GM12878 (cell line): Measurements from ENCODE around the gene MYCBP. TPM values are rescaled to one million over a fixed set of nuclear protein-coding genes. Genes with fewer than 3 reads are reported as not detected.

Experiments used
- ATAC-seq: fragments of 200-7000 bp; cut with Tn5 transposase; 3 replicates; pipeline ENCODE4 v1.9.1; 2020; ENCODE audit warnings: mild to moderate bottlenecking, moderate library complexity
- BruUV-seq: library from RNA; stranded (reverse); fragments of 400-500 nt; replicated peaks from 2 replicates; lab custom pipeline; 2021; lab: Mats Ljungman, UMichigan
- CTCF ChIA-PET: fragments of 300-600 bp; sonication (Branson Sonifier 250); formaldehyde crosslinking; extraction: SDS; loops from one replicate; lab custom pipeline; 2021; ENCODE audit warnings: inconsistent platforms; lab: Yijun Ruan, JAX
- POLR2A ChIA-PET: fragments of 350-600 bp; formaldehyde crosslinking; extraction: SDS; loops from one replicate; lab custom pipeline; 2021; ENCODE audit warnings: inconsistent platforms; lab: Charles Lee
- RAD21 ChIA-PET: fragments of 300-600 bp; sonication (Branson Sonifier 250); formaldehyde crosslinking; loops from one replicate; lab custom pipeline; 2023; ENCODE audit warnings: antibody characterized with exemption; ENCODE audit not compliant: unreplicated experiment; lab: Charles Lee
- SMC1A ChIA-PET: fragments of 300-600 bp; sonication (Branson Sonifier 250); formaldehyde crosslinking; loops from one replicate; lab custom pipeline; 2023; ENCODE audit not compliant: unreplicated experiment, uncharacterized antibody; lab: Charles Lee
- DNase-seq: peaks from one replicate; pipeline ENCODE4 v3.0.0-alpha.2; 2011; ENCODE audit warnings: low read depth, low spot score
- FAIRE-seq: peaks from 3 replicates; lab custom pipeline; 2011; peaks lifted over from hg19 to GRCh38; lab: Jason Lieb, UNC
- H2AFZ ChIP-seq: 2 replicates; pipeline ENCODE4 v1.6.0; 2011; ENCODE audit warnings: low read depth, low read length, control low read depth; ENCODE audit not compliant: control insufficient read depth
- H3K27ac ChIP-seq: 2 replicates; pipeline ENCODE4 v1.5.1; 2011; ENCODE audit warnings: control low read depth; ENCODE audit not compliant: control insufficient read depth, insufficient read depth
- H3K27me3 ChIP-seq, 2 experiments: replicated peaks in 1 of 2; 2 replicates each; pipeline versions ENCODE4 v1.6.0 to v1.6.1; 2011; ENCODE audit warnings: low read length in 1 of 2; ENCODE audit not compliant: control insufficient read depth in 2 of 2, insufficient read depth in 2 of 2
- H3K36me3 ChIP-seq, 2 experiments: 2 replicates each; pipeline ENCODE4 v1.5.1; 2011; ENCODE audit warnings: low read length in 1 of 2; ENCODE audit not compliant: control insufficient read depth in 2 of 2, insufficient read depth in 2 of 2
- H3K4me1 ChIP-seq: 2 replicates; pipeline ENCODE4 v1.6.1; 2011; ENCODE audit warnings: mild to moderate bottlenecking, low read length, moderate library complexity, mixed read lengths; ENCODE audit not compliant: control insufficient read depth, insufficient read depth
- H3K4me2 ChIP-seq: 2 replicates; pipeline ENCODE4 v1.6.0; 2011; ENCODE audit warnings: control low read depth; ENCODE audit not compliant: control insufficient read depth, insufficient read depth
- H3K4me3 ChIP-seq: fragments of 200-600 bp; sonication (generic); 2 replicates; pipeline ENCODE4 v1.5.1; 2016
- H3K79me2 ChIP-seq: 2 replicates; pipeline ENCODE4 v1.6.0; 2011; ENCODE audit warnings: low read length; ENCODE audit not compliant: control insufficient read depth, insufficient read depth
- H3K9ac ChIP-seq: 2 replicates; pipeline ENCODE4 v1.8.0; 2011; ENCODE audit warnings: low read length, control low read depth, mixed read lengths; ENCODE audit not compliant: control insufficient read depth, insufficient read depth
- H3K9me3 ChIP-seq: replicated peaks from 3 replicates; pipeline ENCODE4 v1.5.1; 2011; ENCODE audit warnings: mild to moderate bottlenecking, low read length; ENCODE audit not compliant: control insufficient read depth, insufficient read depth
- H4K20me1 ChIP-seq: 2 replicates; pipeline ENCODE4 v1.6.0; 2011; ENCODE audit not compliant: control insufficient read depth, insufficient read depth
- BACH1 ChIP-seq: fragments of 450-650 bp; IDR thresholded peaks from 2 replicates; pipeline ENCODE4 v1.6.1; 2017; ENCODE audit warnings: mild to moderate bottlenecking, borderline replicate concordance
- BHLHE40 ChIP-seq, 2 experiments: fragments of 450-650 bp in 1 of 2; IDR thresholded peaks; 2 replicates each; pipeline ENCODE4 v1.6.1; 2011 to 2017; ENCODE audit warnings: low read depth in 2 of 2, borderline replicate concordance in 1 of 2, improper control_type of control experiment in 1 of 2, low read length in 1 of 2, mild to moderate bottlenecking in 1 of 2
- CBX5 ChIP-seq: sonication (generic); IDR thresholded peaks from 2 replicates; pipeline ENCODE4 v1.6.1; 2016; ENCODE audit warnings: low read depth, moderate library complexity, mild to moderate bottlenecking, inconsistent platforms
- E2F4 ChIP-seq: IDR thresholded peaks from 2 replicates; pipeline ENCODE4 v1.6.1; 2012; ENCODE audit warnings: low read depth, low read length, improper control_type of control experiment
- EP300 ChIP-seq, 2 experiments: fragments of 150-350 bp in 1 of 2; IDR thresholded peaks; 2 replicates each; pipeline ENCODE4 v1.6.1; 2011 to 2012; ENCODE audit warnings: low read depth in 2 of 2, low read length in 2 of 2, borderline replicate concordance in 1 of 2, improper control_type of control experiment in 1 of 2, inconsistent platforms in 1 of 2; ENCODE audit not compliant: control insufficient read depth in 1 of 2
- KAT2A ChIP-seq: conservative IDR thresholded peaks from 2 replicates; pipeline ENCODE4 v1.6.1; 2011; ENCODE audit warnings: low read depth, low read length; ENCODE audit not compliant: control insufficient read depth
- MEF2A ChIP-seq: IDR thresholded peaks from 2 replicates; pipeline ENCODE4 v1.6.1; 2011; ENCODE audit warnings: low read depth, mild to moderate bottlenecking, low read length, moderate library complexity; ENCODE audit not compliant: insufficient read depth
- MYC ChIP-seq: IDR thresholded peaks from 2 replicates; pipeline ENCODE4 v1.6.1; 2011; ENCODE audit warnings: mild to moderate bottlenecking, low read length, moderate library complexity, inconsistent platforms; ENCODE audit not compliant: insufficient read depth, insufficient replicate concordance, insufficient read length, severe bottlenecking
- NFXL1 ChIP-seq: fragments of 450-650 bp; IDR thresholded peaks from 2 replicates; pipeline ENCODE4 v1.6.1; 2017; ENCODE audit warnings: antibody characterized with exemption, mild to moderate bottlenecking, borderline replicate concordance
- SUPT20H ChIP-seq: IDR thresholded peaks from 2 replicates; pipeline ENCODE4 v1.6.1; 2011; ENCODE audit warnings: low read depth, mild to moderate bottlenecking, low read length, moderate library complexity, borderline replicate concordance; ENCODE audit not compliant: control insufficient read depth
- TAF1 ChIP-seq: IDR thresholded peaks from 2 replicates; pipeline ENCODE4 v1.6.1; 2011; ENCODE audit warnings: mild to moderate bottlenecking, low read depth, low read length, borderline replicate concordance
- ZNF217 ChIP-seq: fragments of 450-650 bp; IDR thresholded peaks from 2 replicates; pipeline ENCODE4 v1.6.1; 2017; ENCODE audit warnings: antibody characterized with exemption, mild to moderate bottlenecking
- ZSCAN29 ChIP-seq: fragments of 450-650 bp; IDR thresholded peaks from 2 replicates; pipeline ENCODE4 v1.6.1; 2017; ENCODE audit warnings: mild to moderate bottlenecking, moderate library complexity
- in situ Hi-C: fragments of 300-500 bp; cut with MboI; formaldehyde crosslinking; loops from 9 replicates; pipeline ENCODE4 v1.14.3; 2018; ENCODE audit warnings: mixed read lengths
- intact Hi-C: fragments of 100-400 bp; cut with micrococcal nuclease; formaldehyde crosslinking; loops from one replicate; pipeline ENCODE4 v1.14.2; 2022; ENCODE audit not compliant: unreplicated experiment
- polyA plus RNA-seq, 11 experiments: library from polyadenylated mRNA; depleted of rRNA in 4 of 11; unstranded in 6 of 11; stranded (reverse) in 5 of 11; fragments of >200 nt; fragmentation: Nextera tagmentation in 4 of 11; fragmentation: Illumina TruSeq in 1 of 11; extraction: Ambion mirVana in 4 of 11; extraction: Trizol in 1 of 11; gene quantifications; 1 replicate in 1 of 11; 2 replicates in 10 of 11; pipeline versions ENCODE4 v1.2.1 to v1.2.3, GENCODE V29; 2011 to 2016; ENCODE audit warnings: inconsistent platforms in 2 of 11, missing spikeins in 2 of 11, low read depth in 1 of 11
- total RNA-seq, 4 experiments: library from RNA; depleted of rRNA in 3 of 4; stranded (reverse); fragments of >200 nt in 3 of 4; fragmentation: Illumina TruSeq in 1 of 4; extraction: Trizol in 1 of 4; gene quantifications; 2 replicates each; pipeline versions ENCODE4 v1.2.1 to v1.2.3, GENCODE V29; 2013 to 2021
- TF ChIP-seq, protein P1 (sequence below): fragments of 450-650 bp; formaldehyde crosslinking; IDR thresholded peaks from 2 replicates; pipeline ENCODE4 v1.4.0; 2022; ENCODE audit warnings: mild to moderate bottlenecking, moderate library complexity

MYCBP gene
- total and polyA plus RNA-seq, 10 of the 15 experiments (the other 5 are each of a cell fraction or from before 2014, with no cell fraction given) = 26.1 to 210 (median 43.1) TPM

GRCh38 chr1:38899560-38899959 lies 26.4 kb upstream of the MYCBP start (continued):
- TF ChIP-seq, protein P1, sequence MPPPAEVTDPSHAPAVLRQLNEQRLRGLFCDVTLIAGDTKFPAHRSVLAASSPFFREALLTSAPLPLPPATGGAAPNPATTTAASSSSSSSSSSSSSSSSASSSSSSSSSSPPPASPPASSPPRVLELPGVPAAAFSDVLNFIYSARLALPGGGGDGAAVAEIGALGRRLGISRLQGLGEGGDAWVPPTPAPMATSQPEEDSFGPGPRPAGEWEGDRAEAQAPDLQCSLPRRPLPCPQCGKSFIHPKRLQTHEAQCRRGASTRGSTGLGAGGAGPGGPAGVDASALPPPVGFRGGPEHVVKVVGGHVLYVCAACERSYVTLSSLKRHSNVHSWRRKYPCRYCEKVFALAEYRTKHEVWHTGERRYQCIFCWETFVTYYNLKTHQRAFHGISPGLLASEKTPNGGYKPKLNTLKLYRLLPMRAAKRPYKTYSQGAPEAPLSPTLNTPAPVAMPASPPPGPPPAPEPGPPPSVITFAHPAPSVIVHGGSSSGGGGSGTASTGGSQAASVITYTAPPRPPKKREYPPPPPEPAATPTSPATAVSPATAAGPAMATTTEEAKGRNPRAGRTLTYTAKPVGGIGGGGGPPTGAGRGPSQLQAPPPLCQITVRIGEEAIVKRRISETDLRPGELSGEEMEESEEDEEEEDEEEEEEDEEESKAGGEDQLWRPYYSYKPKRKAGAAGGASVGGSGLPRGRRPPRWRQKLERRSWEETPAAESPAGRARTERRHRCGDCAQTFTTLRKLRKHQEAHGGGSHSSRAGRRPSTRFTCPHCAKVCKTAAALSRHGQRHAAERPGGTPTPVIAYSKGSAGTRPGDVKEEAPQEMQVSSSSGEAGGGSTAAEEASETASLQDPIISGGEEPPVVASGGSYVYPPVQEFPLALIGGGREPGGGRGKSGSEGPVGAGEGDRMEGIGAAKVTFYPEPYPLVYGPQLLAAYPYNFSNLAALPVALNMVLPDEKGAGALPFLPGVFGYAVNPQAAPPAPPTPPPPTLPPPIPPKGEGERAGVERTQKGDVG = no peak

DNA sequence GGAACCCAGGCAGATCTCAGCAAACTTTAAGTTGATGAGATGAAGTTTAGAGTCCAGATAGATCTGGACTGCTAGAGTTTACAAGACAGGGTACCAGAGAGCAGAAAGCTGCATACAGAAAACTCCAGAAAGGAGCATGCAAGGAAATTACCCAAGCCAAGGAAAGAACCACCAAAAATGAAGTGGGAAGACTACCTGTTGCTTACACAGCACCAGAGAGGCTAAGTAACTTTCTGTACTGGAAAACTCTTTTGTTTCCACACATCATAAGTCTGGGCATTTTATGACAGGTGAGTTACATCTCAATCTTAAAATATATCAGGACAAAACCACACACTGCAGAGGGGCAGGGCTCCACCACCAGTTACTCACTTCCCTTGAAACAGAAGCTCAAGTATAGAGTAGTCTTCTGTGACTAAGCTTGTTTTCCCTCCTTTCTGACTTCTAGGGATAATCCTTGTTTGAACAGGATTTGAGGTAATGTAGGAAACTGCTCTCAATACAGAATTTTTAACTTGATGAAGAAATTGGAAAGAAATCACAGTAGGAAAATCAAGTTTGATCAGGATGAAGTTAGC lies 25.6 kb upstream of the MYCBP start:
- no peaks in the 10 kb centered on the region for H3K27me3 ChIP-seq
- H3K4me1 ChIP-seq = no peaks in the 10 kb centered on the region
- DNase-seq (no peak), ATAC-seq (no peak), FAIRE-seq (no peak)
- H4K20me1 ChIP-seq = no peaks in the 10 kb centered on the region
- H3K4me3 ChIP-seq = no peak overlapping the region
- H3K9ac ChIP-seq = no peak overlapping the region
- POLR2A ChIA-PET = no interaction called here
- no peak overlapping the region for H3K4me2 ChIP-seq
- H3K9me3 ChIP-seq = no peaks in the 10 kb centered on the region
- RAD21 ChIA-PET = no interaction called here
- intact Hi-C loops = no loop called here
- H3K36me3 ChIP-seq = no peaks in the 10 kb centered on the region
- H2AFZ ChIP-seq = no peak overlapping the region
- in situ Hi-C loops = no loop called here
- no peak overlapping the region for H3K27ac ChIP-seq
- BruUV-seq = no TSS peak
- CTCF ChIA-PET = no interaction called here
- SMC1A ChIA-PET = no interaction called here
- no peaks in the 10 kb centered on the region for H3K79me2 ChIP-seq
- TF ChIP-seq BHLHE40 (IDR thresholded peaks at IDR 0.05; ENCODE audit: borderline replicate concordance in 1 of 2, low read depth in 2 of 2, low read length in 1 of 2) (no peak), NFXL1 (no peak), E2F4 (no peak), ZSCAN29 (no peak), BACH1 (no peak), KAT2A (no peak), MYC (no peak), SUPT20H (no peak), MEF2A (no peak), TAF1 (no peak), EP300 (IDR thresholded peaks at IDR 0.05; ENCODE audit: borderline replicate concordance in 1 of 2, control insufficient read depth in 1 of 2, low read depth in 2 of 2, low read length in 2 of 2) (no peak), CBX5 (no peak), ZNF217 (no peak)
- TF ChIP-seq, protein P1 = no peak
